VCaP (cell line): ENCODE data around the gene FAM187B.
"Not testable (repeated sequence)": the region's sequence is repeated elsewhere in the genome, so short reads cannot be mapped to it uniquely, and the experiment has no call there.

Experiments
- H3K27ac ChIP-seq: fragments of 450-650 bp; 2 replicates; pipeline ENCODE4 v1.5.1; 2017
- TF ChIP-seq, protein P1 (sequence below): fragments of 450-650 bp; conservative IDR thresholded peaks from 2 replicates; pipeline ENCODE4 v1.5.1; 2017; ENCODE audit warnings: mild to moderate bottlenecking, moderate library complexity

FAM187B gene

DNA sequence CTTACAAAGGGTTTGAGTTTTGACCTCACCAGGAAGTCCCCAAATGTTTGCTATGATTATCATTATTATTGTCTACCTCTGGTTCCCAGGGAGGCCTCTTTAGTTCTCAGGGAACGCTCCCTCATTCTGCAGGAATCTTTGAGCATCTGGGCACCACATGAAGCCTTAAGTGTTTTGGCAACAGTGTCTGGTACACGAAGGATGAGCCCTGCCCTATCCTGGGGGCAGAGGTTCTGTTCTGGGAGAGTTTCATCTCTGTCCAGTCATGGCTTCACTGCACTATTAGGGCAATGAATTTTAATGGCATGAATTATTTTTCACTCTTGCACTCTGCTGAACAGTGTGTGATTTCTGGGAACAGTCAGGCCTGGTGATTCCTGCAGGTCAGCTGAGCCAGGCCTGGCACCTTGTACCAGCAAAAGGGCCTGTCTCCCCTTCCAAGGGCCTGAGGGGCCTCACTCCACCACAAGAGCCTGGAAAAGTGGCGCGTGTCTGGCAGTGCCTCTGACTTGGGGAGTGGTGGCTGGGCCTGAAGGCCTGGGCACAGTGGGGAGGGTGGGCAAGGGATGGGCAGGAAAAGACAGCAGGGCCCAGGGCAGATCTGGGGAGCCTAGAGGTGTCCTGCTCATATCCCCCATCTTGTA, 4.6 kb downstream of the FAM187B start:
- no peak overlapping the region for H3K27ac ChIP-seq
- TF ChIP-seq, protein P1, sequence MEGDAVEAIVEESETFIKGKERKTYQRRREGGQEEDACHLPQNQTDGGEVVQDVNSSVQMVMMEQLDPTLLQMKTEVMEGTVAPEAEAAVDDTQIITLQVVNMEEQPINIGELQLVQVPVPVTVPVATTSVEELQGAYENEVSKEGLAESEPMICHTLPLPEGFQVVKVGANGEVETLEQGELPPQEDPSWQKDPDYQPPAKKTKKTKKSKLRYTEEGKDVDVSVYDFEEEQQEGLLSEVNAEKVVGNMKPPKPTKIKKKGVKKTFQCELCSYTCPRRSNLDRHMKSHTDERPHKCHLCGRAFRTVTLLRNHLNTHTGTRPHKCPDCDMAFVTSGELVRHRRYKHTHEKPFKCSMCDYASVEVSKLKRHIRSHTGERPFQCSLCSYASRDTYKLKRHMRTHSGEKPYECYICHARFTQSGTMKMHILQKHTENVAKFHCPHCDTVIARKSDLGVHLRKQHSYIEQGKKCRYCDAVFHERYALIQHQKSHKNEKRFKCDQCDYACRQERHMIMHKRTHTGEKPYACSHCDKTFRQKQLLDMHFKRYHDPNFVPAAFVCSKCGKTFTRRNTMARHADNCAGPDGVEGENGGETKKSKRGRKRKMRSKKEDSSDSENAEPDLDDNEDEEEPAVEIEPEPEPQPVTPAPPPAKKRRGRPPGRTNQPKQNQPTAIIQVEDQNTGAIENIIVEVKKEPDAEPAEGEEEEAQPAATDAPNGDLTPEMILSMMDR, result no peak

DNA sequence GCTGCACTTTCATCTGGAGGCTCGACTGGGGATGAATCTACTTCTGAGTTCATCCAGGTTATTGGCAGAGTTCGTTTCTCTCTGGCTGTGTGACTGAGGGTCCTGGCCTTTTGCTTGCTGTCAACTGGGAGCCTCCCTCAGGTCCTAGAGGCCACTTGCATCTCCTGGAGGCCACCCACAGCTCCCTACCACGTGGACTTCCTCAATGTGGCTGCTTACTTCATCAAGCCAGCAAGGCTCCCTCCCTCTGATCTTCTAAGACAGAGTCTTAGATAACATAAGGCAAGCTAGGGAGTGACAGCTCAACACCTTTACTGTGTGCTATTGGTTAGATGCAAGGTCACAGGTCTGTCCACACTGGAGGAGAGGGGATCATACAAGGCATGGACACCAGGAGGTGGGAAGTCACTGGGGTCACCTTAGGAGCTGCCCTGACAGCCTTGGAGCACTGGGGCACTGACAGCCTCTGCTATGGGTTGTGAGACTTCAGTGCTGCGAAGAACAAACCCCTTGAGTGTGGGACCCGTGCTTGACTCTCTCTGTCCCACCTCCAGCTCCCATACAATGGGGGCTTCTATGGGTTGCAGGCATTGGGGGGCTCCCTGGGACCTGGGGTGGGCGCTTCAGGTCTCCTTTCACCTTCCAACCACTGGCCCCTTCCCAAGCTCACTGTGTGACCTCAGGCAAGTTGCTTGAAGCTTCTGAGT, 5.3 kb downstream of the FAM187B start:
- TF ChIP-seq, protein P1, result no peak
- no peak overlapping the region for H3K27ac ChIP-seq

DNA sequence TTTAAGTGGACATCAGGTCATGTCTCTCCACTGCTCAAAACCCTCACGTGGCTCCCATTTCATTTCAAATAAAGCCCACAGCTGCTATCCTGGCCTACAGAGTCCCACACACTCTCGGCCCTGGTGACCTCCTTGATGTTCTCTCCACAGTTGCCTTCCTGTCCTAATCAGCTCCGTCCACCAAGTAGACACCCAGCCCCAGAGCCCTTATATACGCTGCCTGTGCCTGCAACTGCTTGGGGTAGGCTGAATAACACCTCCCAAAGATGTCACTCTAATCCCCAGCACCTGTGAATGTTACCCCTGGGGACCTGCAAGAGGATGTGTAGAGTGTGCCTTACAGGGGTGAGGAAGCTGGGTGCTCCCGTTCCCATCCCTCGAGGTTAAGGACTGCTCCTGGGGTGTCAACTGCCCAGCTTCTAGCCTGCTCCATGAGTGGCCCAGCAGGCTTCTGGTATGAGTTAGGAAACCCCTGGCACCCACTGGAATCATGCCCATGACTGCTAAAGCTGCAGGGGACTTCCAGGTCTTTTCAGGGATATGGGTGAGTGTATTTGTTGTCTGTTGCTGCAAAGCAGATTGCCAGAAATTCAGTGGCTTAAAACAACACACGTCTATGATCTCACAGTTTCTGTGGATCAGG, 6.0 kb downstream of the FAM187B start:
- H3K27ac ChIP-seq, result no peak overlapping the region
- TF ChIP-seq, protein P1, result no peak

DNA sequence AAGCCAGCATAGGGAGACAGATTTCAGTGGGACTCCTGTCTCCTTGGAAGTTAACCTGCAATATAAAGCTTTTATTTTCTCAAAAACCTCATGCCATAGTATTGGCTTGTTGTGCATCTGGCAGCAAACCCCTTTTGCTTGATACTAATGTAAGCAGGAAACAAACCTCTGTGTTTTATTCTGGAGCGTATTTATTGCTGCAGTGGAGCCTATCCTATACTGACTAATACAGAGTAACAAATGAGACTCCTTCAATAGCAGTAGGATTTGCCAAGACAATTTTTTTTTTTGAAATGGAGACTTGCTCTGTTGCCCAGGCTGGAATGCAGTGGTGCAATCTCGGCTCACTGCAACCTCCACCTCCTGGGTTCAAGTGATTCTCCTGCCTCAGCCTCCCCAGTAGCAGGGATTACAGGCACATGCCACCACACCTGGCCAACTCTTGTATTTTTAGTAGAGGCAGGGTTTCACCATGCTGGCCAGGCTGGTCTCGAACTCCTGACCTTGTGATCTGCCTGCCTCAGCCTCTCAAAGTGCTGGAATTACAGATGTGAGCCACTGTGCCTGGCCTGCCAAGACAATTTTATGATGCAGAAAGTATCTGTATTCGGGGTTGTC, 7.5 kb downstream of the FAM187B start:
- H3K27ac ChIP-seq, result not testable (repeated sequence)

DNA sequence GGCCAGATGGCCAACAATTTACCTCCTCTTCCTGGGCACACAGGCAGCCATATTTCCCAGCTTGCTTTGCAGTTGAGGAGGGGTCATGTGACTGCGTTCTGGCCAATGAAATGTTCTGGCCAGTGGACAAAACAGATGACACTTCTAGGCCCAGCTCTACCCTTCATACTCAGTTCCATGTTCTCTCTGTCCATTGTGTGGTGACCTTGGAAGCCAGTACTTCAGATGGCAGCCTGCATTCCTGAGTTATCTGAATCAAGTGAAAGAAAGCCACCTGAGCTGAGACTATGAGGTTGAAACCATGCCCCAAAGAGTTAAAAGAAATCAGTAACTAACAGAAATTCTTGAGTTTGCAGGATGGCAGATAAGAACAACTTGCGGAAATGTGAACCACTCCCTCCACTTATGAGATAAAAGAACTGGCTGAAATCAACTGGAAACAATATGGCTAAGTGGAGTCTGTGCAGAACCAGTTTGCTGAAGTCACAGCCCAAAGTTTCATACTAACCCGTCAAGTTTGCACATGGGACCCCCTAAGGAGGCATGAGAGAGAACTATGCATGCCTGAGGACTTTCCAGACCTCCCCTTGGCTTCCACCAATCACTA, 8.1 kb downstream of the FAM187B start:
- TF ChIP-seq, protein P1, result no peak
- H3K27ac ChIP-seq, result no peak overlapping the region

DNA sequence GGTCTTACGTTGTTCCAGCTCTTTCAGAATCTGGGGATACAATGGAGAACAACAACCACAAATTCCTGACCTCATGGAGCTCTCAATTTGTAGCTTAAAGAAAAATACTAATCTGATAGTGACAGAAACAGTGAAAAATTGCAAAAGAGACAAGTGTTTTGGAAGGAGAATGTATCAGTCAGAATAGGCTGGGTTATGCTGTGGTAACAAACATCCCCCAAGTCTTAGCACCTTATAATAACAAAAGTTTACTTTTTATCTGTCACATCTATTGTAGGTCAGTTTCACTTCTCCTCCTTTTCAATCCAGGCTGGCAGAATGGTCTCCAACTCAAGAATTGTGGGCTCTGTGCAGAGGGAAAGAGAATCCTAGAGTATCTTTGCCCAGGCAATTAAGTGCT, 9.5 kb downstream of the FAM187B start:
- H3K27ac ChIP-seq, result no peak overlapping the region
- TF ChIP-seq, protein P1, result no peak

DNA sequence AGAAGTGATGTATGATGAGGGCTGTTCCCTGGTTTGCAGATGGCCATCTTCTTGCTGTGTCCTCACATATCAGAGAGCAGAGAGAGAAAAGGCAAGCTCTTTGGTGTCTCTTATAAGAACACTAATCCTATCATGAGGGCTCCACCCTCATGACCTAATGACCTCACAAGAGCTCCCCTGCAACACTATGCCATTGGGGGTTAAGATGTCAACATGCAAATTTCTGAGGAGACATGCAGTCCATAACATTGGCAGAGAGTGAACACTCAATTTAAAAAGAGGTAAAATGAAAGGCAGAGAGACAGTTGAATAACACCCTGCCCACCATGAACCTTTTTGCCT, 10.9 kb downstream of the FAM187B start:
- H3K27ac ChIP-seq, result no peak overlapping the region
- TF ChIP-seq, protein P1, result no peak
